Activated naive CD4-positive, alpha-beta T cell treated with anti-CD3 and anti-CD28 coated beads, Interleukin-2, amount 50 U/mL, for 72 hours (primary cell): ENCODE measurements around the gene MSH6. TPM values are rescaled to one million over a fixed set of nuclear protein-coding genes. Genes with fewer than 3 reads are reported as not detected.
"Not testable (repeated sequence)": the region's sequence is repeated elsewhere in the genome, so short reads cannot be mapped to it uniquely, and the experiment has no call there.

Experiments
- ATAC-seq, 2 donors: fragments of 150-1000 bp; cut with Tn5 transposase; 2 replicates each; pipeline ENCODE4 v1.10.0; 2021; ENCODE audit warnings: mild to moderate bottlenecking in 2 of 2, moderate library complexity in 2 of 2
- DNase-seq, 2 donors: peaks; one replicate each; pipeline ENCODE4 v3.0.0; 2021 to 2022; ENCODE audit warnings: low spot score in 2 of 2
- H3K27ac Mint-ChIP-seq, 2 donors: one replicate each; pipeline ENCODE4 v1.8.0; 2022; ENCODE audit warnings: mild to moderate bottlenecking in 2 of 2, mixed read lengths in 2 of 2
- H3K36me3 Mint-ChIP-seq, 2 donors: one replicate each; pipeline ENCODE4 v1.8.0; 2022; ENCODE audit warnings: mixed read lengths in 2 of 2
- H3K9me3 Mint-ChIP-seq, 2 donors: one replicate each; pipeline ENCODE4 v1.8.0; 2022; ENCODE audit warnings: mixed read lengths in 2 of 2
- total RNA-seq, 2 donors: library from RNA; stranded (reverse); gene quantifications; one replicate each; pipeline ENCODE4 v1.2.3, GENCODE V29; 2022

Gene MSH6
- total RNA-seq, 2 donors from 2014 or later: 108 to 126 TPM

GRCh38 chr2:47810850-47811249 is 27.9 kb downstream of the MSH6 start:
- Mint-ChIP-seq H3K27ac (peak overlapping the region; percentile 81 to 83), H3K9me3 (no peaks in the 10 kb centered on the region)

GRCh38 chr2:47811668-47812067 is 28.7 kb downstream of the MSH6 start:
- ATAC-seq (no peak), DNase-seq (no peak)
- Mint-ChIP-seq H3K9me3 (no peaks in the 10 kb centered on the region), H3K36me3 (peaks cover 0 to 13% of the 10 kb centered on the region in 2 donors), H3K27ac (peak overlapping the region; percentile 80 to 83)

More at GRCh38 chr2:47810850-47811249, 27.9 kb downstream of the MSH6 start:
- no peak for DNase-seq
- peaks cover 5 to 21% of the 10 kb centered on the region in 2 donors for H3K36me3 Mint-ChIP-seq
- no peak for ATAC-seq

DNA sequence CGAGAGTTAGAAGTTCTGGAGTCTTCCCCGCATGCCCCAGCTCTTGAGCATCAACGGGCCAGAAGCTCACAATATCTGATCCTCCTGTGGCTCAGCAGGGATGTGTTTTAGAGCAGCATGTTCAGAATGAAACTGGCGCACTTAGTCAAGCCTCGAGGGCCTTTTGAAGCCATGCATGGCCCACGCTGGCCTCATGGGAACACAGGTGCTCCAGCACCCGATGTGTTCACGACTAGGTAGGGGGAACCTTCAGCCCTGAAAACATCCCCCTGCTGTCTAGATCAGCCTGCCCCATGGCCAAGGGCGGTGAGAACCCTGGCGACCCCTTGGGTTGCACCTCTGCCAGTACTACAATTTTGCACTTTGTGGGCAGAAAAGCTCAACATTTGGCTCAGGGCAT is 32.8 kb downstream of the MSH6 start:
- Mint-ChIP-seq H3K36me3 (peaks cover 0 to 26% of the 10 kb centered on the region in 2 donors), H3K9me3 (no peaks in the 10 kb centered on the region), H3K27ac (no peak overlapping the region)
- DNase-seq (no peak), ATAC-seq (peak in 1 of 2 donors; percentile 18)

DNA sequence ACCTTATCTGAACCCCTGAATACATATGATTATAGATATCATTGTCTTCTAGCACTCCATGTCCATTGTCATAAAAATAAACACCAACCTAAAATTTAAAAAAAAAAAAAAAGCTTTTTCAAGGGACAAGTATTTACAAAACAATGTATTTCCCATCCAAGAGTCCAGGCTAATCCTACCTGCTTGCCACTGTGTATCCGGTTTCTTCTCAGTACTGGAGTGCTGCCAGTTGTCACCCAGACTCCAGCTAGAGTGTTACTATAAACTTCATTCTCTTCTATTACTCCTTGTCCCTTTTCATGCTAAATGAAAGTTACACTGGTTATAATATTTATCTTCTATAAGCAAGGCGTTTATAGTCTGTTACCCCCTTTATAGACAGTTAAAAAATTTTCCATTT is 35.8 kb downstream of the MSH6 start:
- Mint-ChIP-seq H3K9me3 (no peaks in the 10 kb centered on the region), H3K36me3 (peaks cover 0 to 16% of the 10 kb centered on the region in 2 donors), H3K27ac (no peak overlapping the region)
- DNase-seq (no peak), ATAC-seq (no peak)

- H3K9me3 Mint-ChIP-seq: no peaks in the 10 kb centered on the region
- H3K36me3 Mint-ChIP-seq: peaks cover 0 to 13% of the 10 kb centered on the region in 2 donors
- ATAC-seq (no peak), DNase-seq (no peak)
- H3K27ac Mint-ChIP-seq: no peak overlapping the region
These were observed 36.9 kb downstream of the MSH6 start for GRCh38 chr2:47819834-47820233.

DNA sequence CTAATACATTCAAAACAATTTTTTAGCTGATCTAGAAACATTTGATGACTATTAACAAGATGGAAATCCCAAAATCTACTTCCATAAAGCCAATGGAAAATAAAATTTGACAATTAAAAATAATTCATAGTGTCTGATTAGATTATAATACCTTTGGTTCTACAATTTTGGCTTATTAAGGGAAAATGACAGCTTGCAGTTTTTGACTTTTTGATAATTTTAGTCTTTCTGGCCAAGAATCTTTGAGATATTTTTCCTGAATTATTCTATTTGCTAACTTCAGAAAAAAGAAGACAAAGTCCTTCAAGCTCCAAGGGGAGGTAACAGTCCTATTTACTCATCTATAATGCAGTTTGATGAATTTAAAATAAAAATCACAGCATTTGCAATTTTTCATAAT is 39.6 kb downstream of the MSH6 start:
- no peak for DNase-seq
- ATAC-seq: no peak
- no peak overlapping the region for H3K27ac Mint-ChIP-seq
- H3K9me3 Mint-ChIP-seq: no peaks in the 10 kb centered on the region
- peaks cover 0 to 13% of the 10 kb centered on the region in 2 donors for H3K36me3 Mint-ChIP-seq

GRCh38 chr2:47833516-47833968 is 50.6 kb downstream of the MSH6 start:
- H3K27ac Mint-ChIP-seq: no peak overlapping the region
- DNase-seq (no peak), ATAC-seq (no peak)
- H3K9me3 Mint-ChIP-seq: no peaks in the 10 kb centered on the region
- H3K36me3 Mint-ChIP-seq: peaks cover 0 to 21% of the 10 kb centered on the region in 2 donors

GRCh38 chr2:47838249-47838648 is 55.3 kb downstream of the MSH6 start:
- ATAC-seq (no peak), DNase-seq (no peak)
- no peak overlapping the region for H3K27ac Mint-ChIP-seq
- H3K36me3 Mint-ChIP-seq: peaks cover 0 to 21% of the 10 kb centered on the region in 2 donors
- no peaks in the 10 kb centered on the region for H3K9me3 Mint-ChIP-seq

DNA sequence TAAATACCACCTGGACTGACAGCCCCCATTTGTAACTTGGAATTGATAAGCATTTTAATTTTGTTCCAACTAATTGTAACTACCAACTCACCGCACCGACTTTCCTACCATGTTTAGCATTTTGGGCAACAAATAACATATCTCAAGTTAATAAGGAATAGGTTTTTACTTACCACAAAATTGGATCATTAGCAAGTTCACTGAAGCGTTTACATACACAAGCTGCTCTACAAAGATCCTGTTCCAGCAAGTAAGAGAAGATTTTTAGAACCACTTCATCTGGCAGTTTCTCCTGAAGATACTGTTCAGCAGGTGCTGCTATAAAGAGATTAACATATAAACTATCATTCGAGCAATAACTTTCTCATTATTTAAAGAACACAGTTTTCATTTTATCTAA is 55.7 kb downstream of the MSH6 start:
- Mint-ChIP-seq H3K9me3 (no peaks in the 10 kb centered on the region), H3K36me3 (peaks cover 0 to 21% of the 10 kb centered on the region in 2 donors), H3K27ac (no peak overlapping the region)
- ATAC-seq: no peak
- no peak for DNase-seq

DNA sequence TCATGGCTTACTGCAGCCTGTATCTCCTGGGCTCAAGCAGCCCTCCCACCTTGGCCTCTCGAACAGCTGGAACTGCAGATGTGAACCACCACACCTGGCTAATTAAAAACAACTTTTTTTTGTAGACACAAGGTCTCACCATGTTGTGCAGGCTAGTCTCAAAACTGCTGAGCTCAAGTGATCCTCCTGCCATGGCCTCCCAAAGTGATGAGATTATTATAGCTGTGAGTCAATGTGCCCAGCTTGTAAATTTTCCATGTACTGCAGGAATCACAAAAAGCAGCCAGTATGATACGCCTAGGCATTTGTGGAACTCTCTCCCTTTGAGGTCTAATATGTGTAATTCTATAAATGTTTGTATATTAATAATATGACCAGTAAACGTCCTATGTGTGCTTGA is 59.9 kb downstream of the MSH6 start:
- H3K9me3 Mint-ChIP-seq: no peaks in the 10 kb centered on the region
- no peak for ATAC-seq
- H3K27ac Mint-ChIP-seq: no peak overlapping the region
- DNase-seq: no peak
- peaks cover 0 to 7% of the 10 kb centered on the region in 2 donors for H3K36me3 Mint-ChIP-seq

DNA sequence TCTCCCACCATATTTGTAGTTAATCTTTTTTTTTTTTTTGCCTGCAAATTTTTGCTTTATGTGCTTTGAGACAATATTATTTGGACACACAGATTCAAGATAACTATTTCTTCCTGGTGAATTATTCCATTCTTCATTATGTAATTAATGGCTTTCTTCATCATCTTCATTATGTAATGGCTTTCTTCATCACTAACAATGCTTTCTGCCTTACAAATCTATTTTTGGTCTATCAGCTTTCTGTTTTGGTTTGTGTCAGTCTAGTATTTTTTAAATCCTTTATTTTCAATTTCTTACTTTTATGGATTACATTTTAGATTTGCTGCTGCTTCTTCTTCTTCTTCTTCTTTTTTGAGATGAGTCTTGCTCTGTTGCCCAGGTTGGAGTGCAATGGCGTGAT is 60.5 kb downstream of the MSH6 start:
- Mint-ChIP-seq H3K27ac (peak overlapping the region in 1 of 2 donors; percentile 52), H3K9me3 (no peaks in the 10 kb centered on the region), H3K36me3 (peaks cover 0 to 7% of the 10 kb centered on the region in 2 donors)
- DNase-seq (no peak), ATAC-seq (no peak)

- Mint-ChIP-seq H3K27ac (peak overlapping the region in 1 of 2 donors; percentile 52), H3K9me3 (no peaks in the 10 kb centered on the region), H3K36me3 (no peaks in the 10 kb centered on the region)
- ATAC-seq (no peak), DNase-seq (no peak)
These were observed 61.2 kb downstream of the MSH6 start for GRCh38 chr2:47844162-47844561.

DNA sequence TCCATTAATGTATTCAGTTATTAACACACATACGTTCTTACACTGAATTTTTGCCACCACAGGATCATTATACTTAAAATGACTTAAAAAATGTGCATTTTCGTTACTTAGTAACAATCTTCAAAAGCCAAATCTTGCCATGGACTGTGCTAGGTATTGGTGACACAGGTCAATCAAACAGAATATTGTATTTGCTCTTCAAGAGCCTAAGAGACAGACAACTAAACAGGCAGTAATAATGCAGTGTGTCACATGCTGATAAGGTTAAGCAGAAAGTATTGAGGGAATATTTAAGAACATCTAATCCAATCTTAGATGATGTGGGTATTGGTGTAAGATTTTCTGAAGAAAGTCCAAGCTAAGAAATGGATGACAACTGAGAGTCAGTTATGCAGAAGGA is 66.4 kb downstream of the MSH6 start:
- Mint-ChIP-seq H3K27ac (no peak overlapping the region), H3K36me3 (peaks cover 0 to 7% of the 10 kb centered on the region in 2 donors)
- ATAC-seq: no peak

DNA sequence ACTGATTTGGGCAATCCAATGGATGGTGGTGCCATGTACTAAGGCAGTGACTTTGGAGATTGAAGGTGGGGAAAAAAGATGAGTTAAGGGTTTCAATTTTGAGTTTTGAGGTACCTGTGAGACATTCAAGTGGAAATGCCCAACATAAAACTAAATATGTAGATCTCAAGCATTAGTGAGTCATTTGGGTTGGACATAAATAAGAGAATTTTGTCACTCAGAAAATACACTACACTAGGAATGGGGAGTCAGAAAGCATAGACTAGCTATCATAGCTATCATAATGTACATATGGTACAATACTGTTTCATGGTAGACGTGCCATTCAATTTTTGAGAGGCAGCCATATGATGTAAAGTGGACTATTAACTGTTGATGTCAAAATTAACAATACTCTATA is 67.3 kb downstream of the MSH6 start:
- no peak overlapping the region for H3K27ac Mint-ChIP-seq
- no peak for DNase-seq
- no peaks in the 10 kb centered on the region for H3K9me3 Mint-ChIP-seq
- peaks cover 0 to 7% of the 10 kb centered on the region in 2 donors for H3K36me3 Mint-ChIP-seq
- no peak for ATAC-seq

More for the DNA sequence above, 66.4 kb downstream of the MSH6 start:
- no peak for DNase-seq
- no peaks in the 10 kb centered on the region for H3K9me3 Mint-ChIP-seq

DNA sequence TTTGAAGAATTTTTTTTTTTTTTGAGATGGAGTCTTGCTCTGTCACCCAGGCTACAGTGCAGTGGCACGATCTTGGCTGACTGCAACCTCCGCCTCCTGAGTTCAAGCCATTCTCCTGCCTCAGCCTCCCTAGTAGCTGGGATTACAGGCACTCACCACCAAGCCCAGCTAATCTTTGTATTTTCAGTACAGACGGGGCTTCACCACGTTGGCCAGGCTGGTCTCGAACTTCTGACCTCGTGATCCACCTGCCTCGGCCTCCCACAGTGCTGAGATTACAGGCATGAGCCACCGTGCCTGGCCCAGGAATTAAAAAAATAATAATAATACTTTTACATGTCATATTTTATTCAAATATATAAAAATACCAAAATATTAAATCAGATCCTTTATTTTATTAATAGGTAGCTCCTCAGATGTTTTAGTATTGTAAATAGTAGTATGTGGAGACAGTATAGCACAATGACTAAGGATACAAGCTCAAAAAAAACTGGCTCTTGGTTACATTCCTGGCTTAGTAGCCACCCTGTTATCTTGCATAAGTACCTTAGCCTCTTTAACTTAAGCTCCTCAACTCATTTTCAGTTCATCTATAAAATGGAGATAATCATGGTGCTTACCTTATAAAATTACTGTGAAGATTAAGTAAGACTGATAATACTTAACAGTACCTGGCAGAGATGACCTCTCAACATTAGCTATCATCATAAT is 70.3 kb downstream of the MSH6 start:
- not testable (repeated sequence) for DNase-seq, H3K9me3 Mint-ChIP-seq, ATAC-seq, H3K27ac Mint-ChIP-seq, H3K36me3 Mint-ChIP-seq
